BJ (cell line): ENCODE results near the gene OVCH1. TPM values are rescaled to one million over a fixed set of nuclear protein-coding genes. Genes with fewer than 3 reads are reported as not detected.
"Not testable (repeated sequence)": the region's sequence is repeated elsewhere in the genome, so short reads cannot be mapped to it uniquely, and the experiment has no call there.

Experiments
- CTCF ChIA-PET: fragments of 350-600 bp; formaldehyde crosslinking; extraction: SDS; loops from one replicate; lab custom pipeline; 2021; ENCODE audit warnings: antibody characterized with exemption, inconsistent platforms; lab: Yijun Ruan, JAX
- POLR2A ChIA-PET: fragments of 300-600 bp; sonication (Branson Sonifier 250); formaldehyde crosslinking; extraction: SDS; loops from one replicate; lab custom pipeline; 2021; ENCODE audit warnings: antibody characterized with exemption; lab: Charles Lee
- DNase-seq: peaks from one replicate; pipeline ENCODE4 v3.0.0-alpha.2; 2011; ENCODE audit warnings: low read depth
- H3K27me3 ChIP-seq: 2 replicates; pipeline ENCODE4 v1.6.0; 2011; ENCODE audit warnings: low read length; ENCODE audit not compliant: control insufficient read depth, insufficient read depth
- H3K36me3 ChIP-seq: 2 replicates; pipeline ENCODE4 v1.5.1; 2011; ENCODE audit warnings: low read length; ENCODE audit not compliant: control insufficient read depth, insufficient read depth
- H3K4me3 ChIP-seq: 2 replicates; pipeline ENCODE4 v1.5.1; 2011; ENCODE audit warnings: low read depth, mild to moderate bottlenecking, control low read depth, low read length
- CTCF ChIP-seq: IDR thresholded peaks from 2 replicates; pipeline ENCODE4 v1.5.1; 2011; ENCODE audit warnings: low read depth, mild to moderate bottlenecking, control low read depth, inconsistent platforms, low read length, moderate library complexity; ENCODE audit not compliant: insufficient read depth
- polyA plus RNA-seq: library from polyadenylated mRNA; depleted of rRNA; stranded (reverse); fragments of >200 nt; gene quantifications from 2 replicates; pipeline ENCODE4 v1.2.3, GENCODE V29; 2011

Gene OVCH1
- polyA plus RNA-seq, 1 experiment: 0.06 TPM

GRCh38 chr12:29395356-29395755 is 102.1 kb downstream of the OVCH1 start:
- no peak for DNase-seq
- POLR2A ChIA-PET: no interaction called here
- Histone ChIP-seq H3K27me3 (no peaks in the 10 kb centered on the region), H3K36me3 (no peaks in the 10 kb centered on the region), H3K4me3 (no peak overlapping the region)
- CTCF ChIA-PET: no interaction called here
- TF ChIP-seq CTCF: no peak

DNA sequence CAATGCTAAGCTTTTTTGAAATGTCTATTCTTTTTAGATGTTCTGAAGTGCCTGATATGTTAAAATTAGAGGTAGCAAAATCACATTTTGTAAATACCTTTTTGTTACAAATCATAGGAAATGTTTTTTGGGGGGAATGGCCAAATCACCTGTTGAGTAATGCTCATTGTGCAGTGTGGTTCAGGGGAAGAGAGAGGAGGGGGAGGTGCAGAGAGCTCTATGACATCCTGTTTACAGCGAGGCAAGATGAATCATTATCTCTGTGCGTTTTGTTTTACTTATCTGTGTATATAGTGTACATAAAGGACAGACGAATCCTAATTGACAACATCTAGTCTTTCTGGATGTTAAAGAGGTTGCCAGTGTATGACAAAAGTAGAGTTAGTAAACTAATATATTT is 107.1 kb downstream of the OVCH1 start:
- POLR2A ChIA-PET, H3K27me3 ChIP-seq, H3K4me3 ChIP-seq, DNase-seq, H3K36me3 ChIP-seq: not testable (repeated sequence)
- CTCF ChIA-PET: interaction anchor here (0.6 kb wide), 1 partner anchor 13 kb away, joined by 3 read pairs; no protein-coding TSS in a partner anchor

DNA sequence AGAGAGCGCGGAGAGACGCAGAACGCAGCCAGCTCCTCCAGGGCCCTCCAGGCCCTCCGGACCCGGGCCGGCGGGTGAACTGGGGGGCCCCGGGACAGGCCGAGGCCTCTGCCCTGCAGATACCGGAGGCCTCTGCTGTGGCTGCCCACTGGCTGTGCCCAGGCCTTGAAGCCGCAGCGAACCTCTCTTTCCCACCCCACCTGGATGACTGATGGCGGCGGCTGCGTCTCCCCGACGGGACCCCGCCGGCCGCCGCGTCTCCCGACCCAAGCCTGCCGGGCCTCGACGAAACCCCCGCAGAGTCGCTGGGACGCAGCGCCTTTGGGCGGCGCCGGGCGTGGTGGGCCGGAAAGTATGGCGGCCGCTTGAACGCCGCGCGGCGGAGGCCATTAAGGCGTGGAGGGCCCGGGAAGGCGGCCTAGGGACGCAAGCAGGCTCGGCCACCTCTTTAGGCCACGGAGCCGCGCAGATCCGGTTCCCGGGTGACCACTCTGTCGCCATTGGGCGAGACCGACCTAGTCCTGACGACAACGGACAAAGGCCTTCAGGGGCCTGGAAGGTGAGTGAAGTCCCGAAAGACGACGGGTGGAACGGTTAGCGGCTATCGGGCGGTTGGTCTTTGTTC is 108.1 kb downstream of the OVCH1 start:
- Histone ChIP-seq H3K27me3 (no peaks in the 10 kb centered on the region), H3K36me3 (no peaks in the 10 kb centered on the region), H3K4me3 (no peak overlapping the region)
- ChIA-PET CTCF (no interaction called here), POLR2A (no interaction called here)
- TF ChIP-seq CTCF: no peak
- DNase-seq: no peak

DNA sequence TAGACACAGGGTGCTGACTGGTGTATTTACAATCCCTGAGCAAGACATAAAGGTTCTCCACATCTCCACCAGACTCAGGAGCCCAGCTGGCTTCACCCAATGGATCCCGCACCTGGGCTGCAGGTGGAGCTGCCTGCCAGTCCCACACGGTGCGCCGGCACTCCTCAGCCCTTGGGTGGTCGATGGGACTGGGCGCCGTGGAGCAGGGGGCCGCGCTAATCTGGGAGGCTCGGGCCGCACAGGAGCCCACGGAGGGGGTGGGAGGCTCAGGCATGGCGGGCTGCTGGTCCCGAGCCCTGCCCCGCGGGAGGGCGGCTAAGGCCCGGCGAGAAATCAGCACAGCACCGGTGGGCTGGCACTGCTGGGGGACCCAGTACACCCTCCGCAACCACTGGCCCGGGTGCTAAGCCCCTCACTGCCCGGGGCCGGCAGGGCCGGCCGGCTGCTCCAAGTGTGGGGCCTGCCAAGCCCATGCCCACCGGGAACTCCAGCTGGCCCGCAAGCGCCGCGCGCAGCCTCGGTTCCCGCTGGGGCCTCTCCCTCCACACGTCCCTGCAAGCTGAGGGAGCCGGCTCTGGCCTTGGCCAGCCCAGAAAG is 111.3 kb downstream of the OVCH1 start:
- H3K27me3 ChIP-seq, H3K4me3 ChIP-seq, DNase-seq, CTCF ChIA-PET, H3K36me3 ChIP-seq, POLR2A ChIA-PET: not testable (repeated sequence)

DNA sequence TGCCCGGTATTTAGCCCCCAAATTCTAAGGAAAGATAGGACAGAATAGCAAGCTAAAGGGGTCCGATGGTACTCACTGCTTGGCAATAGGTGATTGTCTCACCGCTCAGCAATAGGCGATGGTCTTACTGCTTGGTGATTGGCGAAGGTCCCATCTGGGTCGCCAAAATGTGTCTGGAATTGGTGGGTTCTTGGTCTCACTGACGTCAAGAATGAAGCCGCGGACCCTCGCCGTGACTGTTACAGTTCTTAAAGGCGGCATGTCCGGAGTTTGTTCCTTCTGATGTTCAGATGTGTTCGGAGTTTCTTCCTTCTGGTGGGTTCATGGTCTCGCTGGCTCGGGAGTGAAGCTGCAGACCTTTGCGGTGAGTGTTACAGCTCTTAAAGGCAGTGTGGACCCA is 112.3 kb downstream of the OVCH1 start:
- DNase-seq, H3K4me3 ChIP-seq, H3K27me3 ChIP-seq, H3K36me3 ChIP-seq, POLR2A ChIA-PET: not testable (repeated sequence)
- CTCF ChIA-PET: interaction anchor here (0.8 kb wide), 1 partner anchor 13 kb away, joined by 3 read pairs; no protein-coding TSS in a partner anchor

GRCh38 chr12:29382251-29382650 is 115.2 kb downstream of the OVCH1 start:
- no peak for DNase-seq
- no peaks in the 10 kb centered on the region for H3K27me3 ChIP-seq
- ChIA-PET POLR2A (no interaction called here), CTCF (no interaction called here)
- no peak for TF ChIP-seq CTCF
- H3K36me3 ChIP-seq: no peaks in the 10 kb centered on the region
- H3K4me3 ChIP-seq: no peak overlapping the region
